ENCODE data around the gene ORM1.
"Not testable (repeated sequence)": the region's sequence is repeated elsewhere in the genome, so short reads cannot be mapped to it uniquely, and the experiment has no call there.

The ORM1 gene

GRCh38 chr9:114308361-114308950 is 14.4 kb upstream of the ORM1 start:
- no peak for DNase-seq (ENCODE audit: low read depth)

GRCh38 chr9:114309096-114309495 is 13.8 kb upstream of the ORM1 start:
- no peak for DNase-seq (ENCODE audit: low read depth)

GRCh38 chr9:114310471-114311450 is 12.1 kb upstream of the ORM1 start:
- DNase-seq (ENCODE audit: low read depth), result no peak

GRCh38 chr9:114311571-114312512 is 11.1 kb upstream of the ORM1 start:
- DNase-seq (ENCODE audit: low read depth), result no peak

- DNase-seq (ENCODE audit: low read depth), result no peak
Measured at GRCh38 chr9:114312513-114312875, 10.4 kb upstream of the ORM1 start.

GRCh38 chr9:114313186-114313585 is 9.7 kb upstream of the ORM1 start:
- no peak for DNase-seq (ENCODE audit: low read depth)

- DNase-seq (ENCODE audit: low read depth), result no peak
Measured at GRCh38 chr9:114314256-114314867, 8.5 kb upstream of the ORM1 start.

GRCh38 chr9:114314881-114315722 is 7.8 kb upstream of the ORM1 start:
- no peak for DNase-seq (ENCODE audit: low read depth)

- no peak for DNase-seq (ENCODE audit: low read depth)
Measured at GRCh38 chr9:114315723-114316363, 7.1 kb upstream of the ORM1 start.

- no peak for DNase-seq (ENCODE audit: low read depth)
Measured at GRCh38 chr9:114316605-114317230, 6.2 kb upstream of the ORM1 start.

GRCh38 chr9:114317665-114318357 is 5.1 kb upstream of the ORM1 start:
- no peak for DNase-seq (ENCODE audit: low read depth)

GRCh38 chr9:114318416-114318815 is 4.5 kb upstream of the ORM1 start:
- DNase-seq (ENCODE audit: low read depth), result no peak

- no peak for DNase-seq (ENCODE audit: low read depth)
Measured at GRCh38 chr9:114319147-114319546, 3.8 kb upstream of the ORM1 start.

GRCh38 chr9:114320710-114321109 is 2.2 kb upstream of the ORM1 start:
- not testable (repeated sequence) for DNase-seq (ENCODE audit: low read depth)

- no peak for DNase-seq (ENCODE audit: low read depth)
Measured at GRCh38 chr9:114321759-114322158, 1.1 kb upstream of the ORM1 start.

- DNase-seq (ENCODE audit: low read depth), result not testable (repeated sequence)
Measured at GRCh38 chr9:114322160-114322818, 609 bp upstream of the ORM1 start.

- DNase-seq (ENCODE audit: low read depth), result not testable (repeated sequence)
Measured at GRCh38 chr9:114323849-114324248, 951 bp downstream of the ORM1 start.

GRCh38 chr9:114324492-114324891 is 1.6 kb downstream of the ORM1 start:
- no peak for DNase-seq (ENCODE audit: low read depth)

GRCh38 chr9:114324965-114325364 is 2.1 kb downstream of the ORM1 start:
- DNase-seq (ENCODE audit: low read depth), result not testable (repeated sequence)

All from T-helper 22 cell (primary cell).